Activated CD8-positive, alpha-beta memory T cell treated with anti-CD3 and anti-CD28 coated beads for 1 hour (primary cell): ENCODE data around the gene INHA.

Experiments used
- DNase-seq, 2 donors: peaks; one replicate each; pipeline ENCODE4 v3.0.0-alpha.2; 2020; ENCODE audit warnings: low read depth in 1 of 2; ENCODE audit errors: extremely low read depth in 1 of 2

The INHA gene

GRCh38 chr2:219557320-219557719 is 14.8 kb upstream of the INHA start:
- DNase-seq, result no peak

GRCh38 chr2:219557791-219558785 is 14.0 kb upstream of the INHA start:
- no peak for DNase-seq

- no peak for DNase-seq
Measured at GRCh38 chr2:219559156-219559915, 12.8 kb upstream of the INHA start.

GRCh38 chr2:219560037-219560892 is 11.8 kb upstream of the INHA start:
- no peak for DNase-seq

- no peak for DNase-seq
Measured at GRCh38 chr2:219560893-219561178, 11.3 kb upstream of the INHA start.

- DNase-seq, result no peak
Measured at GRCh38 chr2:219561179-219562048, 10.7 kb upstream of the INHA start.

- DNase-seq, result no peak
Measured at GRCh38 chr2:219562049-219563020, 9.8 kb upstream of the INHA start.

GRCh38 chr2:219563271-219563928 is 8.7 kb upstream of the INHA start:
- no peak for DNase-seq

- no peak for DNase-seq
Measured at GRCh38 chr2:219565130-219566080, 6.7 kb upstream of the INHA start.

- no peak for DNase-seq
Measured at GRCh38 chr2:219566640-219567039, 5.5 kb upstream of the INHA start.

GRCh38 chr2:219567131-219567530 is 5.0 kb upstream of the INHA start:
- DNase-seq, result no peak

GRCh38 chr2:219567791-219568361 is 4.2 kb upstream of the INHA start:
- DNase-seq, result no peak

GRCh38 chr2:219569041-219569440 is 3.1 kb upstream of the INHA start:
- DNase-seq, result no peak

GRCh38 chr2:219569635-219570034 is 2.5 kb upstream of the INHA start:
- DNase-seq, result no peak

- DNase-seq, result no peak
Measured at GRCh38 chr2:219570194-219570923, 1.8 kb upstream of the INHA start.

- DNase-seq, result no peak
Measured at GRCh38 chr2:219570924-219571310, 1.2 kb upstream of the INHA start.
